Endothelial cell of umbilical vein (primary cell): ENCODE data around the gene RENBP. TPM values are rescaled to one million over a fixed set of nuclear protein-coding genes. Genes with fewer than 3 reads are reported as not detected.

Source experiments
- BruUV-seq: library from RNA; stranded (reverse); fragments of 400-500 nt; replicated peaks from 2 replicates; lab custom pipeline; 2021; lab: Mats Ljungman, UMichigan
- CTCF ChIA-PET: fragments of 300-600, 350-600 bp; sonication (Branson Sonifier 250); formaldehyde crosslinking; loops from one replicate; lab custom pipeline; 2021; ENCODE audit warnings: antibody characterized with exemption, inconsistent platforms; lab: Charles Lee
- POLR2A ChIA-PET: fragments of 300-600, 350-600 bp; sonication (Branson Sonifier 250); formaldehyde crosslinking; loops from one replicate; lab custom pipeline; 2021; ENCODE audit warnings: antibody characterized with exemption, inconsistent platforms; lab: Charles Lee
- DNase-seq: peaks from one replicate; pipeline ENCODE4 v3.0.0-alpha.2; 2011; ENCODE audit warnings: low read depth, low spot score
- FAIRE-seq: peaks from 2 replicates; lab custom pipeline; 2011; peaks lifted over from hg19 to GRCh38; lab: Jason Lieb, UNC
- H2AFZ ChIP-seq: 2 replicates; pipeline ENCODE4 v1.6.0; 2012; ENCODE audit warnings: low read depth, low read length, control low read depth, inconsistent platforms
- H3K27ac ChIP-seq: 2 replicates; pipeline ENCODE4 v1.5.1; 2011; ENCODE audit warnings: low read depth, mild to moderate bottlenecking, control low read depth, low read length, moderate library complexity; ENCODE audit not compliant: insufficient read depth
- H3K27me3 ChIP-seq, 2 experiments: 2 replicates each; pipeline versions ENCODE4 v1.6.0 to v1.6.1; 2011; ENCODE audit warnings: low read length in 2 of 2, mixed read lengths in 1 of 2; ENCODE audit not compliant: control insufficient read depth in 2 of 2, insufficient read depth in 2 of 2
- H3K36me3 ChIP-seq, 2 experiments: 2 replicates in 1 of 2; 3 replicates in 1 of 2; pipeline ENCODE4 v1.5.1; 2011; ENCODE audit warnings: low read length in 2 of 2, mild to moderate bottlenecking in 1 of 2, moderate library complexity in 1 of 2; ENCODE audit not compliant: control insufficient read depth in 2 of 2, insufficient read depth in 2 of 2; ENCODE audit errors: extremely low read depth in 1 of 2
- H3K4me1 ChIP-seq: 3 replicates; pipeline ENCODE4 v1.5.1; 2011; ENCODE audit warnings: mild to moderate bottlenecking, low read length; ENCODE audit not compliant: control insufficient read depth, insufficient read depth; ENCODE audit errors: extremely low read depth
- H3K4me2 ChIP-seq: 2 replicates; pipeline ENCODE4 v1.6.1; 2011; ENCODE audit warnings: low read length, control low read depth, mixed read lengths; ENCODE audit not compliant: insufficient read depth
- H3K4me3 ChIP-seq, 3 experiments: fragments of 200-600 bp in 1 of 3; sonication (generic), shearing (Covaris generic) in 1 of 3; replicated peaks in 1 of 3; 2 replicates each; pipeline ENCODE4 v1.5.1; 2011 to 2016; ENCODE audit warnings: control low read depth in 3 of 3, low read length in 3 of 3, mild to moderate bottlenecking in 2 of 3, inconsistent platforms in 1 of 3, low read depth in 1 of 3, moderate library complexity in 1 of 3; ENCODE audit not compliant: insufficient read depth in 1 of 3
- H3K79me2 ChIP-seq: 2 replicates; pipeline ENCODE4 v1.6.0; 2012; ENCODE audit warnings: low read length, inconsistent platforms; ENCODE audit not compliant: control insufficient read depth, insufficient read depth
- H3K9ac ChIP-seq: replicated peaks from 2 replicates; pipeline ENCODE3; 2011; ENCODE audit warnings: low read length, control low read depth; ENCODE audit not compliant: insufficient read depth; ENCODE audit errors: extremely low read depth
- H3K9me1 ChIP-seq: replicated peaks from 3 replicates; pipeline ENCODE4 v1.6.0; 2011; ENCODE audit warnings: mild to moderate bottlenecking, low read length; ENCODE audit not compliant: control insufficient read depth, insufficient read depth; ENCODE audit errors: extremely low read depth
- H3K9me3 ChIP-seq: replicated peaks from 2 replicates; pipeline ENCODE4 v1.5.1; 2012; ENCODE audit warnings: low read length, inconsistent platforms; ENCODE audit not compliant: control insufficient read depth, insufficient read depth
- H4K20me1 ChIP-seq: replicated peaks from 2 replicates; pipeline ENCODE3; 2011; ENCODE audit warnings: mild to moderate bottlenecking, low read length; ENCODE audit not compliant: control insufficient read depth, insufficient read depth; ENCODE audit errors: extremely low read depth
- EZH2 ChIP-seq: IDR thresholded peaks from 2 replicates; pipeline ENCODE4 v1.6.1; 2012; ENCODE audit warnings: borderline replicate concordance, low read depth, mild to moderate bottlenecking, moderate library complexity, low read length, inconsistent platforms; ENCODE audit not compliant: severe bottlenecking
- FOS ChIP-seq: IDR thresholded peaks from 2 replicates; pipeline ENCODE4 v1.6.1; 2011; ENCODE audit warnings: mild to moderate bottlenecking, low read length, moderate library complexity, borderline replicate concordance; ENCODE audit not compliant: insufficient read depth
- GATA2 ChIP-seq: IDR thresholded peaks from 2 replicates; pipeline ENCODE4 v1.7.0; 2011; ENCODE audit warnings: low read depth, mild to moderate bottlenecking, moderate library complexity, mixed read lengths, low read length; ENCODE audit not compliant: insufficient read length, insufficient read depth
- JUN ChIP-seq: IDR thresholded peaks from 2 replicates; pipeline ENCODE4 v1.6.1; 2011; ENCODE audit warnings: borderline replicate concordance, low read depth; ENCODE audit not compliant: insufficient read length, insufficient read depth
- MAX ChIP-seq: IDR thresholded peaks from 2 replicates; pipeline ENCODE4 v1.6.1; 2011; ENCODE audit not compliant: insufficient read depth, insufficient read length
- MYC ChIP-seq: IDR thresholded peaks from one replicate; pipeline ENCODE4 v1.6.1; 2011; ENCODE audit warnings: mild to moderate bottlenecking, low read depth, low read length
- POLR2A ChIP-seq: IDR thresholded peaks from 2 replicates; pipeline ENCODE4 v1.6.1; 2012; ENCODE audit warnings: low read depth, mild to moderate bottlenecking, control low read depth, low read length
- POLR2AphosphoS5 ChIP-seq: IDR thresholded peaks from 2 replicates; pipeline ENCODE4 v1.6.1; 2012; ENCODE audit warnings: low read depth, mild to moderate bottlenecking, control low read depth, low read length, moderate library complexity; ENCODE audit not compliant: insufficient read depth
- dilution Hi-C: fragments of 300-500 bp; cut with MboI; formaldehyde crosslinking; loops from one replicate; pipeline ENCODE4 v1.15.0; 2019; ENCODE audit warnings: low sequenced_read_pairs; ENCODE audit not compliant: extremely low pct_ligation_motif_present
- intact Hi-C: fragments of 100-400 bp; cut with micrococcal nuclease; formaldehyde crosslinking; loops from one replicate; pipeline ENCODE4 v1.10.0; 2022
- polyA plus RNA-seq, 4 experiments: library from polyadenylated mRNA; depleted of rRNA in 3 of 4; stranded (reverse) in 3 of 4; unstranded in 1 of 4; fragments of >200 nt; gene quantifications; 2 replicates each; pipeline versions ENCODE4 v1.2.1 to v1.2.3, GENCODE V29; 2011 to 2012; ENCODE audit warnings: missing spikeins in 1 of 4
- total RNA-seq: library from RNA; stranded (reverse); gene quantifications from 2 replicates; pipeline ENCODE4 v1.2.3, GENCODE V29; 2021
- TF ChIP-seq, protein P1 (sequence below), 2 donors: IDR thresholded peaks; 1 replicate in 1 of 2; 2 replicates in 1 of 2; pipeline ENCODE4 v1.5.1; 2011; ENCODE audit warnings: low read length in 2 of 2, mild to moderate bottlenecking in 2 of 2, moderate library complexity in 2 of 2, control low read depth in 1 of 2, inconsistent platforms in 1 of 2, low read depth in 1 of 2; ENCODE audit not compliant: insufficient read depth in 1 of 2; ENCODE audit errors: extremely low read depth in 1 of 2

Gene RENBP
- total and polyA plus RNA-seq, 2 donors (not counting 3 experiments of a cell fraction or from before 2014, with no cell fraction given) = 8.0 to 16.0 TPM

- peaks cover 3% of the 10 kb centered on the region for H3K4me1 ChIP-seq
- H3K79me2 ChIP-seq = peaks cover 23% of the 10 kb centered on the region
- no TSS peak for BruUV-seq
- no peaks in the 10 kb centered on the region for H3K27me3 ChIP-seq
- H3K27ac ChIP-seq = no peak overlapping the region
- TF ChIP-seq JUN = no peak
- TF ChIP-seq POLR2AphosphoS5 = no peak
- no peak for TF ChIP-seq GATA2
- TF ChIP-seq POLR2A = no peak
- no peak for TF ChIP-seq FOS
- TF ChIP-seq EZH2 = no peak
- TF ChIP-seq, protein P1, sequence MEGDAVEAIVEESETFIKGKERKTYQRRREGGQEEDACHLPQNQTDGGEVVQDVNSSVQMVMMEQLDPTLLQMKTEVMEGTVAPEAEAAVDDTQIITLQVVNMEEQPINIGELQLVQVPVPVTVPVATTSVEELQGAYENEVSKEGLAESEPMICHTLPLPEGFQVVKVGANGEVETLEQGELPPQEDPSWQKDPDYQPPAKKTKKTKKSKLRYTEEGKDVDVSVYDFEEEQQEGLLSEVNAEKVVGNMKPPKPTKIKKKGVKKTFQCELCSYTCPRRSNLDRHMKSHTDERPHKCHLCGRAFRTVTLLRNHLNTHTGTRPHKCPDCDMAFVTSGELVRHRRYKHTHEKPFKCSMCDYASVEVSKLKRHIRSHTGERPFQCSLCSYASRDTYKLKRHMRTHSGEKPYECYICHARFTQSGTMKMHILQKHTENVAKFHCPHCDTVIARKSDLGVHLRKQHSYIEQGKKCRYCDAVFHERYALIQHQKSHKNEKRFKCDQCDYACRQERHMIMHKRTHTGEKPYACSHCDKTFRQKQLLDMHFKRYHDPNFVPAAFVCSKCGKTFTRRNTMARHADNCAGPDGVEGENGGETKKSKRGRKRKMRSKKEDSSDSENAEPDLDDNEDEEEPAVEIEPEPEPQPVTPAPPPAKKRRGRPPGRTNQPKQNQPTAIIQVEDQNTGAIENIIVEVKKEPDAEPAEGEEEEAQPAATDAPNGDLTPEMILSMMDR (IDR thresholded peaks at IDR 0.05; ENCODE audit: extremely low read depth in 1 of 2, insufficient read depth in 1 of 2, low read depth in 1 of 2, low read length in 2 of 2) = no peak
- TF ChIP-seq MAX = no peak
- TF ChIP-seq MYC = no peak
- no peaks in the 10 kb centered on the region for H4K20me1 ChIP-seq
- ChIA-PET POLR2A (no interaction called here), CTCF (interaction anchor here (1.5 kb wide), 2 partner anchors 8 to 14 kb away, joined by 3 to 4 read pairs; no protein-coding TSS in a partner anchor)
- no peak overlapping the region for H3K9ac ChIP-seq
- H3K9me3 ChIP-seq = no peaks in the 10 kb centered on the region
- peaks cover 0 to 2% of the 10 kb centered on the region in 2 experiments for H3K36me3 ChIP-seq
- H3K4me2 ChIP-seq = no peak overlapping the region
- FAIRE-seq = no peak
- dilution Hi-C loops = no loop called here
- no peak overlapping the region for H2AFZ ChIP-seq
- DNase-seq = no peak
- H3K9me1 ChIP-seq = no peaks in the 10 kb centered on the region
- no peak overlapping the region for H3K4me3 ChIP-seq
- intact Hi-C loops = no loop called here
Measured at GRCh38 chrX:153937056-153937455, 7.4 kb downstream of the RENBP start.
